HL-60 (cell line): ENCODE data around the gene IL2RA.

Source experiments
- GABPA ChIP-seq: IDR thresholded peaks from 2 replicates; pipeline ENCODE4 v1.6.1; 2012; ENCODE audit warnings: low read depth
- POLR2AphosphoS5 ChIP-seq: IDR thresholded peaks from 2 replicates; pipeline ENCODE4 v1.6.1; 2012; ENCODE audit warnings: low read depth
- REST ChIP-seq: IDR thresholded peaks from 2 replicates; pipeline ENCODE4 v1.6.1; 2012; ENCODE audit warnings: low read depth; ENCODE audit not compliant: insufficient replicate concordance
- SPI1 ChIP-seq: IDR thresholded peaks from 2 replicates; pipeline ENCODE4 v1.6.1; 2012; ENCODE audit warnings: low read depth, mild to moderate bottlenecking, borderline replicate concordance
- TF ChIP-seq, protein P1 (sequence below): IDR thresholded peaks from one replicate; pipeline ENCODE4 v1.5.1; 2011; ENCODE audit warnings: low read length, control low read depth, inconsistent platforms; ENCODE audit not compliant: insufficient read depth

DNA sequence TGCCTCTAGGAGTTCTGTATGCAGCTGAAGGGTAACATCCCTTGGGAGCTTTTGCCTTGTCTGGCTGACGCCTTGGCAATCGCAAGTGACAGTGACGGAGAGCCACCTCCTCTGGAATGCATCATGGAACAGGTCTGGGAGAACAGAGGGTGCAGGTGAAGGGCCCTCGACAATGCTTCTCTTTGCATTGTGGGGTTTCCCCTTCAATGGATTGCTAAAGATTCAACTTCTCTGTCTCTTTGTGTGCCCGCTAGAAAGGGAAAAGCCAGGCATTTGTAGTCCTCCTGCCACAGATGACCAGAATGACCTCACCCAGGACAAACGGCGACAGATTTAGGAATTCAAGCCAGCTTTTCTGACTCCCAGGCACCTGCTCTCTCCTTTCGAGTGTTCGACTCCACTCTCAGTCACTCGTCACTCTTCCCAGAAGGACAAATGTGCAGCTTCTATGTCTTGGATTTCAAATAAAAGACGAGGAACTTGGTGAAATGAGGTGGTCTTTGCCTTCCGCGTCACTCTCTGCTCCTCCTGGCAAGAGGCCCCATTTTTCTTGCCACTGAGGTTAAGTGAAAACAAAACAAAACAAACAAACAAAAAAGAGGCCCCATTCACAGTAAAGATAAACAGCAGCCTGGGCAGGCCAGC, 26.1 kb downstream of the IL2RA start:
- TF ChIP-seq, protein P1, sequence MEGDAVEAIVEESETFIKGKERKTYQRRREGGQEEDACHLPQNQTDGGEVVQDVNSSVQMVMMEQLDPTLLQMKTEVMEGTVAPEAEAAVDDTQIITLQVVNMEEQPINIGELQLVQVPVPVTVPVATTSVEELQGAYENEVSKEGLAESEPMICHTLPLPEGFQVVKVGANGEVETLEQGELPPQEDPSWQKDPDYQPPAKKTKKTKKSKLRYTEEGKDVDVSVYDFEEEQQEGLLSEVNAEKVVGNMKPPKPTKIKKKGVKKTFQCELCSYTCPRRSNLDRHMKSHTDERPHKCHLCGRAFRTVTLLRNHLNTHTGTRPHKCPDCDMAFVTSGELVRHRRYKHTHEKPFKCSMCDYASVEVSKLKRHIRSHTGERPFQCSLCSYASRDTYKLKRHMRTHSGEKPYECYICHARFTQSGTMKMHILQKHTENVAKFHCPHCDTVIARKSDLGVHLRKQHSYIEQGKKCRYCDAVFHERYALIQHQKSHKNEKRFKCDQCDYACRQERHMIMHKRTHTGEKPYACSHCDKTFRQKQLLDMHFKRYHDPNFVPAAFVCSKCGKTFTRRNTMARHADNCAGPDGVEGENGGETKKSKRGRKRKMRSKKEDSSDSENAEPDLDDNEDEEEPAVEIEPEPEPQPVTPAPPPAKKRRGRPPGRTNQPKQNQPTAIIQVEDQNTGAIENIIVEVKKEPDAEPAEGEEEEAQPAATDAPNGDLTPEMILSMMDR = no peak
- no peak for TF ChIP-seq POLR2AphosphoS5
- TF ChIP-seq GABPA = no peak
- no peak for TF ChIP-seq SPI1
- TF ChIP-seq REST = no peak
